GM12891 (cell line): Measurements from ENCODE around the gene HMCN2.

ENCODE experiments used
- DNase-seq: peaks from one replicate; pipeline ENCODE4 v3.0.0; 2011; ENCODE audit warnings: low spot score; ENCODE audit not compliant: insufficient read length
- FAIRE-seq: peaks from 2 replicates; lab custom pipeline; 2011; peaks lifted over from hg19 to GRCh38; lab: Jason Lieb, UNC
- PAX5 ChIP-seq: IDR thresholded peaks from 2 replicates; pipeline ENCODE4 v1.6.1; 2011; ENCODE audit warnings: low read length, moderate library complexity, mild to moderate bottlenecking; ENCODE audit not compliant: insufficient read depth, severe bottlenecking
- POLR2A ChIP-seq: IDR thresholded peaks from 2 replicates; pipeline ENCODE4 v1.6.1; 2011; ENCODE audit warnings: low read depth, low read length, control low read depth
- POLR2AphosphoS5 ChIP-seq: IDR thresholded peaks from 2 replicates; pipeline ENCODE4 v1.6.1; 2011; ENCODE audit warnings: low read depth, low read length, control low read depth
- POU2F2 ChIP-seq: IDR thresholded peaks from 2 replicates; pipeline ENCODE4 v1.6.1; 2011; ENCODE audit warnings: low read depth, mild to moderate bottlenecking, control low read depth, low read length, moderate library complexity
- SPI1 ChIP-seq: IDR thresholded peaks from 2 replicates; pipeline ENCODE4 v1.6.1; 2011; ENCODE audit warnings: low read depth, low read length, control low read depth
- TAF1 ChIP-seq: IDR thresholded peaks from 2 replicates; pipeline ENCODE4 v1.6.1; 2011; ENCODE audit warnings: low read depth, low read length, control low read depth

The HMCN2 gene

DNA sequence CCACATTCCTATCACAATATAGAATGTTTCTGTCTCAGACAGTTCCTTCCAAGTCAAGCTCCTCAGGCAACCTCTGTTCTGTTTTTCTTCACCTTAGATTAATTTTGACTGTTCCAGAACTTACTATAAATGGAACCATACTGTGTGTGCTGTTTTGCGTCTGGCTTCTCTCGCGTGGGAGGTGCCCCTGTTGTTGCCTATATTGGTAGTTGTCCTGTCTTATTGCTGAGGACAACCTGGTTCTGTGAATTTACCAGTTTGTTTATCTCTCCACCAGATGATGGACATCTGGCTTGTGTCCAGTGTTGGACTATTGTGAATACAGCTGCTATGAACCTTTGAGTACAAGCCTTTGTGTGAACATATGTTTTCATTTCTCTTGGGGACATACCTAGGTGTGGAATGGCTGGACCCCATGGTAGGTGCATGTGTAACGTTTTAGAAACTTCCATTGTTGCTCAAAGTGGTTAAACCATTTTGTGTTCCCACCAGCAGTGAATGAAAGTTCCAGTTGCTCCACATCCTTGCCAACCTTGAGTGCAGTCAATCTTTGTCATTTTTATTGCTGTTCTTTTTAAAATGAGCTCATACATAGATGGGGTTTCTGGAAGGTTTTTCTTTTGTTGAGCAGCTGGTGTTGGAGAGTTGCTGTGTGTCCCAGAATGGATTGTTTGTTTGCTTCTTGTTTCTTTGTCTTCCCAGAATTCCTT, 18.1 kb downstream of the HMCN2 start:
- no peak for FAIRE-seq
- TF ChIP-seq PAX5: no peak
- TF ChIP-seq SPI1: no peak
- TF ChIP-seq POLR2AphosphoS5: no peak
- no peak for TF ChIP-seq POLR2A
- no peak for TF ChIP-seq POU2F2
- no peak for DNase-seq

DNA sequence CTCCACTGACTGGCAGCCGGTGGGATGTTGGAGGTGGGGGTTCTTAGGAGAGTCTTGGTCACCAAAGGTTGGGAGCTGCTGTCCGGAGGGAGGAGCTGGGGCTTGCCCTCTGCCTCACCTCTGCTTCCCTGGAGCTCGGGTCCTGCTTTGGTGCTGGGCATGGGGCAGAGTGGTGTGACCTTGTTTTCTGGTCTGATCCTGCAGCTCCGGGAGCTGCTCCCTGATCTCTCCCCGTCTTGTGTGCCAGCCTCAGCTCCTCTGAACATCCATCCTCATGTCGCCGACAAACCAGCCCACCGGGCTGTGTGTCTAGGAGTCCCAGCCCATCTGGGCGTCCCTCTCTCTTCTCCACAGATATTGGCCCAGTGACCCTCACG, 18.7 kb downstream of the HMCN2 start:
- no peak for DNase-seq
- no peak for FAIRE-seq
- TF ChIP-seq POLR2A (no peak), PAX5 (no peak), POLR2AphosphoS5 (no peak), SPI1 (no peak), TAF1 (no peak), POU2F2 (no peak)

DNA sequence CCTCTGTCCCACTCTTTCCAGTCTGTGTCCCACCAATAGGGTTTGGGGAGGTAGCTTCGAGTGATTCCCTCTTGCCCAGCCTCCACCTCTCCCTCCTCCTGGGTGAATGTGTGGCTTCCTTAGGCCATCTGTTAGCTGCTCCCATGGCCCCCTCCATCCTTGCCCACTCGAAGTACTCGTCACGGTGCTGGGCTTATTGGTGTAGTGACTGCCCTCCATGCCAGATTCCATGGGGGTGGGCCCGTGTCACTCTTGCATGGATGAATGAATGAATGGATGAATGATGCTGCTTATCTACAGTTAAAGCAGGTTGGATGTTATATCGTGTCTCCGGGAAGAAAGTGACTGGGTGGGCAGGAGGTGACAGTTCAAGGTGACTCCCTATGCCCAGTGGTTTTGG, 19.1 kb downstream of the HMCN2 start:
- FAIRE-seq: no peak
- no peak for DNase-seq
- TF ChIP-seq PAX5 (no peak), POU2F2 (no peak), POLR2AphosphoS5 (no peak), POLR2A (no peak), TAF1 (no peak), SPI1 (no peak)

DNA sequence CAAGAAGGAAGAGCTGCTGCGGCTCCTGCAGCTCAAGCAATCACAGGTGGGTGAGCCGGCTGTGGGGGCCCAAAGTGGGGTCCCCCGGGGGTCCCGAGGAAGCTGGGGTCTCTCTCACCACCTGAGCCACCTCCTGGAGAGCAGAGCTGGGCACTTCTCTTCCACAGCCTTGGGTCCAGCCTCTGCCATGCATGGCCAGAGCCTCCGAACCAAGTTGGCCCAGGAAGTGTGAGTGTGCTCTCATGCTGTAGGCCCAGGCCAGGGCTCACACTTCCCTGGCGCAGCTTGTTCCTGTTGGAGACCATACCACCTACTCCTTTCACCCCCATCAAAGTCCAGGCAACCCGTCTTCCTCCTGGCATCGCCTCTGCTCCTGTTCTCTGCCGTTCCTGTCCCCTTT, 19.7 kb downstream of the HMCN2 start:
- TF ChIP-seq TAF1 (no peak), POLR2AphosphoS5 (no peak), POU2F2 (no peak), POLR2A (no peak), PAX5 (no peak), SPI1 (no peak)
- DNase-seq (no peak), FAIRE-seq (no peak)

DNA sequence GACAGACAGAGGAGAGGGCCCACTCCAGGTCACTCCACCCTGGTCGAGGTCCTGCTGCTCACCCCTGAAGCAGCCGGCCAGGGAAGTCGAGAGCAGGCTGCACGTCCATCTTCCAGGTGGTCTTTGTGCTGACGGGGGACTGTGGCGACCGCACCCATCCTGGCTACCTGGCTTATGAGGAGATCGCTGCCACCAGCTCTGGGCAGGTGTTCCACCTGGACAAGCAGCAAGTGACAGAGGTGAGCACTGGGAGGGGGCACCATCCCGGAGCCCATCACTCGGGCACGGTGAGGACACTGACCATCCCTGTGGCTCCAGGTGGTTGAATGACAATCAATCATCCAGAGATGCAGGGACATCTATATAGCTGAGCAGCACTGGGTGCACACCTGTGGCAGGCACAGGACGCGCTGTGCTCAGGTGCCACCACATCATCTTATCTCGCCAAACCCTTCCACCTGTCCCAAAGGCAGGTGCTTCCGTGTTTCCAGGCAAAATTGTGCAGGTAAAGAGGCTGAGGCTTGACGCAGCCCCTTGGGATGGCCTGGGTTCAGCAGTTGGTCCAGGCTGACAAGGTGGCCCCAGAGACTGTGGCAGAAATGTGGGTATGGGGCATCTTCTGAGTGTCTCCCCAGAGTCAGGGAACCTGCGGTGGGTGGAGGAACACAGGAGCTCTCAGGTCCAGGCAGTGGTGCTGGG, 20.7 kb downstream of the HMCN2 start:
- no peak for DNase-seq
- FAIRE-seq: no peak

DNA sequence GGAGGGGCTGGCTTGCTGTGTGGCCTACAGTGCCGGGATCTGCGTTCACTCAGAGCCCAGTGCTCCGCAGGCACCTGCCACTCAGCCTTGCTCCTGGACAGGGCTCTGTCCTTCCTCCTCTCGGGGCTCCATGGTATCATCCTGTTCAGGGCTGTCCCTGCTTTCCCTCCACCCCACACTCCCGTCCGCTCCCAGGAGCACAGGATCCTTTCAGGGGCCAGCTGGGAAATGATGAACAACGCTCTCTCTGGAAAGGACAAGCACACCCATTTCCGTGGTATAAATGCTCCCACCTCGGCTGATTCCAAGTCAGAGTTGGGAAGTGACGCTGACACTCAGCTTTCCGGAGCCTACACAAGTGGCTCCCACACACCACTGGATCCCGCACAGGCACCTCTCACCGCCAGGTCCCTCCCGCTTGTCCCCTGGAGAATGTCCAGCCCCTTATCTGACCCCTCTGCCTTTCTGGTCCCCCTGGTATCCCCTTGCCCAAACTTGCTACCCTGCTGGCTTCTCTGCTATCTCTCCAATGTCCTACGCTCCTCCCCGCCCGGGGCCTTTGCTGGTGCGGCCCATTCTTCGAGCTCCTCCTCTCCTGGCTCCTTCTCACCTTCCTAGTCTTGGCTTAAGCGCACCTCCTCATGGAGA, 21.3 kb downstream of the HMCN2 start:
- DNase-seq (no peak), FAIRE-seq (no peak)
- TF ChIP-seq PAX5: no peak
- TF ChIP-seq POLR2A: no peak
- TF ChIP-seq POLR2AphosphoS5: no peak
- TF ChIP-seq TAF1: no peak
- TF ChIP-seq SPI1: no peak
- TF ChIP-seq POU2F2: no peak

More for the DNA sequence above, 20.7 kb downstream of the HMCN2 start:
- TF ChIP-seq PAX5: no peak
- TF ChIP-seq TAF1: no peak
- no peak for TF ChIP-seq POU2F2
- TF ChIP-seq SPI1: no peak
- TF ChIP-seq POLR2AphosphoS5: no peak
- no peak for TF ChIP-seq POLR2A

DNA sequence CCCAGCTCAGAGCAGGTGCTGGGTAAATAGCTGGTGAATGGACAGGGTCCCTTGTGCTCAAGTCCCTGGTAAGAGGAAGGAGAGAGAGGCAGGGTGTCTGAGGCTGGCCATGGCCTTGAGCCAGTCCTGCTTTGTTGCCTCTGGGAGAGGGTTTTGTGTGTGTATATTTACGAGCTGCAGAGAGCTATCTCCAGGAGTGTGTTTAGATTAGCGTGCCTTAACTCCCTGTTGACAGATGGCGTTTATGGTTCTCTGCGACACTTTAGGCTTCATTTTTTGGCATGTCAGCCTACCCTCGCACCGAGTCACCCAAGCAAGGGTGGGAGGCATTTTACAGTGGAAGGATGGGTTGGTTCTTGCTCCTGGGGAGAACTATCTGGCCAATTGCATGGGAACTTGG, 22.2 kb downstream of the HMCN2 start:
- TF ChIP-seq PAX5 (no peak), POLR2AphosphoS5 (no peak), POLR2A (no peak), TAF1 (no peak), POU2F2 (no peak), SPI1 (no peak)
- DNase-seq: no peak
- no peak for FAIRE-seq

DNA sequence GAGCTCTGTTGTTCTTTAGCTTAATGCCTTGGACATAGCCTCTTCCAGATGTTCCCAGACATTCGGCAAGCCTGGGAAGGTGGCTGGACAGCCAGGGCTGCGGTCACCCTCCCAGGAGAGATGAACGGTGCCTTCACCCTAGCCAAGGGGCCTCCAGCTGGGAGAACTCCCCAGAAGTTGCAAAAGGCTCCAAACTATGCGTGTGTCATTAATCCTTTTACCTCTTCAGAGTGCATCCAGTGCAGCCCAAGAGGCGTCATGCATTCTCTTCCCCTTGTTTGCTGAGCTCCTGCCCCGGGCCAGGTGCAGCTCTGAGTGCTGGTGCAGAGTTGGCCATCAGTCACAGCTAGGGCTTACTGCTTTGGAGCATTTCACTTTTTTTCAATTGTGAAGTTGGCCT, 22.8 kb downstream of the HMCN2 start:
- no peak for DNase-seq
- TF ChIP-seq SPI1 (no peak), TAF1 (no peak), PAX5 (no peak), POLR2AphosphoS5 (no peak)
- FAIRE-seq: no peak

DNA sequence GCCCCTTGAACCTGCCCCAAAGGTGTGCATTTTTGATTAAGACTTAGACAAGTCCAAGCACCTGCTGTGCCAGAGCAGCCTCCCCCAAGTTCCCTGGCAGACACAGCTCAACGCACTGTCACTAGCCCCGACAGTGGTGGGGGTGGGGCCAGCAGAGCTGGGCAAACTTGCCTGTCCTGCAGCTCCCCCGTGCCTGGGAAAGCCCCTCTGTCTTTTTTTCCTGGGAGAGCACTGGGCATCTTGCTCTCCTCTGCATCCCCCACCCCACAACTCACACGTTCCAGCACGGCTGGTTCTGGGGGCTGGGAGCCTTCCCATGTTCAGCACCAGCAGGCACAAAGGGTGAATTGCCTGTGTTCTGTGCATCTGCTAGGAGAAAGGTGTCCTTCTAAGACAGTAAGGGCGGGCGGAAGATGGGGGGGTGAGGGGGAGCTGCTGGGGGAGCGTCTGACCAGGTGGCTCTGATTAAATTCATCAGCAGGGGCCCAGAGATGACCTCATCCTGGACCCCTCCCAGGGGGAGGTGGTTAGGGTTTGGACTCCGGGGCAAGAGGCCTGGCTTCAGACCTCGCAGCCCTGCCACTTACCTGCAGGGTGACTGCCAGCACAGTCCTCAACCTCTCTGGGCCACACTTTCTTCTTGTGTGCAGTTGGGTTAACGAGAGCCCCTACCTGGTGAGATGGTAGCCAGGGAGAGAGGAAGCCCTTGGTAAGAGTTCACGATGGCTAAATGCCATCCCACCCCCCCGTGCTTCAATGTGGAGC, 23.5 kb downstream of the HMCN2 start:
- FAIRE-seq (no peak), DNase-seq (no peak)
- TF ChIP-seq POLR2AphosphoS5: no peak
- TF ChIP-seq POLR2A: no peak
- no peak for TF ChIP-seq POU2F2
